VCaP (cell line): ENCODE results near the gene PIAS1.

Experiments
- H3K27ac ChIP-seq: fragments of 450-650 bp; 2 replicates; pipeline ENCODE4 v1.5.1; 2017
- CTCF ChIP-seq: fragments of 450-650 bp; conservative IDR thresholded peaks from 2 replicates; pipeline ENCODE4 v1.5.1; 2017; ENCODE audit warnings: mild to moderate bottlenecking, moderate library complexity

PIAS1 gene

GRCh38 chr15:68073576-68074288, 19.6 kb downstream of the PIAS1 start:
- no peak for TF ChIP-seq CTCF
- no peak overlapping the region for H3K27ac ChIP-seq

GRCh38 chr15:68075764-68076385, 21.8 kb downstream of the PIAS1 start:
- H3K27ac ChIP-seq, result no peak overlapping the region
- no peak for TF ChIP-seq CTCF

- H3K27ac ChIP-seq, result no peak overlapping the region
Observed at GRCh38 chr15:68078365-68078764, 24.2 kb downstream of the PIAS1 start.

GRCh38 chr15:68080334-68080733, 26.2 kb downstream of the PIAS1 start:
- H3K27ac ChIP-seq, result no peak overlapping the region
- no peak for TF ChIP-seq CTCF

More at GRCh38 chr15:68078365-68078764, 24.2 kb downstream of the PIAS1 start:
- TF ChIP-seq CTCF, result no peak

- no peak overlapping the region for H3K27ac ChIP-seq
- TF ChIP-seq CTCF, result no peak
Observed at GRCh38 chr15:68080783-68081182, 26.7 kb downstream of the PIAS1 start.

- TF ChIP-seq CTCF, result no peak
- no peak overlapping the region for H3K27ac ChIP-seq
Observed at GRCh38 chr15:68081869-68082505, 27.9 kb downstream of the PIAS1 start.

- no peak for TF ChIP-seq CTCF
- no peak overlapping the region for H3K27ac ChIP-seq
Observed at GRCh38 chr15:68082735-68083134, 28.6 kb downstream of the PIAS1 start.
